Measurements from ENCODE around the gene TBC1D17. TPM values are rescaled to one million over a fixed set of nuclear protein-coding genes. Genes with fewer than 3 reads are reported as not detected.

Gene TBC1D17
- total and polyA plus RNA-seq, 9 donors = 5.1 to 41.7 (median 36.8) TPM

- H3K4me1 ChIP-seq (ENCODE audit: control insufficient read depth, insufficient read depth, low read length) = peaks cover 28% of the 10 kb centered on the region
- no peaks in the 10 kb centered on the region for H3K27me3 ChIP-seq (ENCODE audit: control insufficient read depth, insufficient read depth, low read length)
- DNase-seq = peak; percentile 97
- no peaks in the 10 kb centered on the region for H3K9me3 ChIP-seq (replicated peaks; ENCODE audit: control insufficient read depth, low read depth, low read length)
- peak overlapping the region; percentile 93 for H3K27ac ChIP-seq (ENCODE audit: low read length)
- H3K4me3 ChIP-seq (ENCODE audit: low read length) = peak overlapping the region; percentile 71
- 2% methylated on average over 28 of the region's 43 CpGs for WGBS (ENCODE audit: insufficient coverage)
- peaks cover 38% of the 10 kb centered on the region for H3K36me3 ChIP-seq (ENCODE audit: control insufficient read depth, insufficient read depth, low read length)
Observed at GRCh38 chr19:49929611-49930482, 52.3 kb downstream of the TBC1D17 start.

- WGBS (ENCODE audit: insufficient coverage) = 42% methylated on average over 10 of the region's 15 CpGs
- DNase-seq = no peak
- peaks cover 33% of the 10 kb centered on the region for H3K36me3 ChIP-seq (ENCODE audit: control insufficient read depth, insufficient read depth, low read length)
- no peaks in the 10 kb centered on the region for H3K27me3 ChIP-seq (ENCODE audit: control insufficient read depth, insufficient read depth, low read length)
- peak overlapping the region; percentile 93 for H3K27ac ChIP-seq (ENCODE audit: low read length)
- H3K4me1 ChIP-seq (ENCODE audit: control insufficient read depth, insufficient read depth, low read length) = peaks cover 22% of the 10 kb centered on the region
- no peaks in the 10 kb centered on the region for H3K9me3 ChIP-seq (replicated peaks; ENCODE audit: control insufficient read depth, low read depth, low read length)
- H3K4me3 ChIP-seq (ENCODE audit: low read length) = no peak overlapping the region
Observed at GRCh38 chr19:49930483-49931011, 53.0 kb downstream of the TBC1D17 start.

- H3K9me3 ChIP-seq (replicated peaks; ENCODE audit: control insufficient read depth, low read depth, low read length) = no peaks in the 10 kb centered on the region
- H3K4me3 ChIP-seq (ENCODE audit: low read length) = no peak overlapping the region
- H3K36me3 ChIP-seq (ENCODE audit: control insufficient read depth, insufficient read depth, low read length) = peaks cover 32% of the 10 kb centered on the region
- DNase-seq = no peak
- no peaks in the 10 kb centered on the region for H3K27me3 ChIP-seq (ENCODE audit: control insufficient read depth, insufficient read depth, low read length)
- 77% methylated on average over 3 of the region's 7 CpGs for WGBS (ENCODE audit: insufficient coverage)
- peaks cover 22% of the 10 kb centered on the region for H3K4me1 ChIP-seq (ENCODE audit: control insufficient read depth, insufficient read depth, low read length)
- no peak overlapping the region for H3K27ac ChIP-seq (ENCODE audit: low read length)
Observed at GRCh38 chr19:49931293-49932040, 54.0 kb downstream of the TBC1D17 start.

GRCh38 chr19:49932041-49932451, 54.5 kb downstream of the TBC1D17 start:
- Histone ChIP-seq H3K27me3 (ENCODE audit: control insufficient read depth, insufficient read depth, low read length) (no peaks in the 10 kb centered on the region), H3K4me3 (ENCODE audit: low read length) (no peak overlapping the region), H3K36me3 (ENCODE audit: control insufficient read depth, insufficient read depth, low read length) (peaks cover 27% of the 10 kb centered on the region), H3K9me3 (replicated peaks; ENCODE audit: control insufficient read depth, low read depth, low read length) (no peaks in the 10 kb centered on the region), H3K4me1 (ENCODE audit: control insufficient read depth, insufficient read depth, low read length) (peaks cover 20% of the 10 kb centered on the region), H3K27ac (ENCODE audit: low read length) (no peak overlapping the region)
- 100% methylated on average over 2 of the region's 5 CpGs for WGBS (ENCODE audit: insufficient coverage)
- no peak for DNase-seq

GRCh38 chr19:49932731-49933131, 55.2 kb downstream of the TBC1D17 start:
- DNase-seq = no peak
- Histone ChIP-seq H3K4me3 (ENCODE audit: low read length) (no peak overlapping the region), H3K27ac (ENCODE audit: low read length) (no peak overlapping the region), H3K4me1 (ENCODE audit: control insufficient read depth, insufficient read depth, low read length) (peaks cover 17% of the 10 kb centered on the region), H3K27me3 (ENCODE audit: control insufficient read depth, insufficient read depth, low read length) (no peaks in the 10 kb centered on the region), H3K36me3 (ENCODE audit: control insufficient read depth, insufficient read depth, low read length) (peaks cover 20% of the 10 kb centered on the region), H3K9me3 (replicated peaks; ENCODE audit: control insufficient read depth, low read depth, low read length) (no peaks in the 10 kb centered on the region)
- WGBS (ENCODE audit: insufficient coverage) = 97% methylated on average over 16 of the region's 25 CpGs

- Histone ChIP-seq H3K4me3 (ENCODE audit: low read length) (no peak overlapping the region), H3K27ac (ENCODE audit: low read length) (no peak overlapping the region), H3K9me3 (replicated peaks; ENCODE audit: control insufficient read depth, low read depth, low read length) (no peaks in the 10 kb centered on the region), H3K27me3 (ENCODE audit: control insufficient read depth, insufficient read depth, low read length) (no peaks in the 10 kb centered on the region), H3K4me1 (ENCODE audit: control insufficient read depth, insufficient read depth, low read length) (peaks cover 14% of the 10 kb centered on the region), H3K36me3 (ENCODE audit: control insufficient read depth, insufficient read depth, low read length) (peaks cover 18% of the 10 kb centered on the region)
- WGBS (ENCODE audit: insufficient coverage) = 87% methylated on average over 7 of the region's 8 CpGs
- no peak for DNase-seq
Observed at GRCh38 chr19:49933643-49934042, 56.1 kb downstream of the TBC1D17 start.

- no peak for DNase-seq
- WGBS (ENCODE audit: insufficient coverage) = 0% methylated on average over 1 of the region's 5 CpGs
- H3K4me3 ChIP-seq (ENCODE audit: low read length) = no peak overlapping the region
- H3K27ac ChIP-seq (ENCODE audit: low read length) = no peak overlapping the region
- H3K9me3 ChIP-seq (replicated peaks; ENCODE audit: control insufficient read depth, low read depth, low read length) = no peaks in the 10 kb centered on the region
- peaks cover 8% of the 10 kb centered on the region for H3K36me3 ChIP-seq (ENCODE audit: control insufficient read depth, insufficient read depth, low read length)
- H3K4me1 ChIP-seq (ENCODE audit: control insufficient read depth, insufficient read depth, low read length) = peaks cover 8% of the 10 kb centered on the region
- H3K27me3 ChIP-seq (ENCODE audit: control insufficient read depth, insufficient read depth, low read length) = no peaks in the 10 kb centered on the region
Observed at GRCh38 chr19:49936549-49936948, 59.0 kb downstream of the TBC1D17 start.

GRCh38 chr19:49937750-49938381, 60.4 kb downstream of the TBC1D17 start:
- Histone ChIP-seq H3K9me3 (replicated peaks; ENCODE audit: control insufficient read depth, low read depth, low read length) (no peaks in the 10 kb centered on the region), H3K27me3 (ENCODE audit: control insufficient read depth, insufficient read depth, low read length) (no peaks in the 10 kb centered on the region), H3K27ac (ENCODE audit: low read length) (no peak overlapping the region), H3K36me3 (ENCODE audit: control insufficient read depth, insufficient read depth, low read length) (peaks cover 7% of the 10 kb centered on the region), H3K4me3 (ENCODE audit: low read length) (peak overlapping the region; percentile 13), H3K4me1 (ENCODE audit: control insufficient read depth, insufficient read depth, low read length) (peaks cover 8% of the 10 kb centered on the region)
- 19% methylated on average over 28 of the region's 35 CpGs for WGBS (ENCODE audit: insufficient coverage)
- DNase-seq = peak; percentile 83
